ENCODE measurements around the gene AUTS2.

The AUTS2 gene

DNA sequence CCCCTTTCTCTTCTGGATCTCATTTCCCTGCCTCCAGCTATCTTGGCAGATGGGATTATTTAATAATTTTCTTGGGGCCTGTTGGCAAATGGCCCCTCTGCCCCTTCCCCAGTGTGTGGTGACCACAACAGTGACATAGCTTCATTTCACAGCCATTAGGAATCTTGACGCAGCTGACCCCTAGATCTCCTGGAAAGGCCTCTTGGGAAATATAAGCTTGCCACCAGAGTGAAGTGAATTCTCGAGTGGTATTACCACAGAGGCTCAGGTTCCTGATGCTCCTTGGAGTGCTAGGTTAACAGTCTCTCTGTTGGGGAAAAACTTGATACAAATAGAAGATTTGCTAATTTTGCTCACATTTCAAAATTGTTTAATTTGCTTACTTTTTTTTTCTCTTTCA is 57.8 kb downstream of the AUTS2 start:
- TF ChIP-seq, protein P1, sequence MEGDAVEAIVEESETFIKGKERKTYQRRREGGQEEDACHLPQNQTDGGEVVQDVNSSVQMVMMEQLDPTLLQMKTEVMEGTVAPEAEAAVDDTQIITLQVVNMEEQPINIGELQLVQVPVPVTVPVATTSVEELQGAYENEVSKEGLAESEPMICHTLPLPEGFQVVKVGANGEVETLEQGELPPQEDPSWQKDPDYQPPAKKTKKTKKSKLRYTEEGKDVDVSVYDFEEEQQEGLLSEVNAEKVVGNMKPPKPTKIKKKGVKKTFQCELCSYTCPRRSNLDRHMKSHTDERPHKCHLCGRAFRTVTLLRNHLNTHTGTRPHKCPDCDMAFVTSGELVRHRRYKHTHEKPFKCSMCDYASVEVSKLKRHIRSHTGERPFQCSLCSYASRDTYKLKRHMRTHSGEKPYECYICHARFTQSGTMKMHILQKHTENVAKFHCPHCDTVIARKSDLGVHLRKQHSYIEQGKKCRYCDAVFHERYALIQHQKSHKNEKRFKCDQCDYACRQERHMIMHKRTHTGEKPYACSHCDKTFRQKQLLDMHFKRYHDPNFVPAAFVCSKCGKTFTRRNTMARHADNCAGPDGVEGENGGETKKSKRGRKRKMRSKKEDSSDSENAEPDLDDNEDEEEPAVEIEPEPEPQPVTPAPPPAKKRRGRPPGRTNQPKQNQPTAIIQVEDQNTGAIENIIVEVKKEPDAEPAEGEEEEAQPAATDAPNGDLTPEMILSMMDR (IDR thresholded peaks at IDR 0.05; ENCODE audit: poor library complexity, severe bottlenecking) = no peak
- H3K4me3 ChIP-seq (ENCODE audit: severe bottlenecking) = no peak overlapping the region
- H3K27ac ChIP-seq (ENCODE audit: poor library complexity, severe bottlenecking) = no peak overlapping the region
- no peaks in the 10 kb centered on the region for H3K4me1 ChIP-seq (ENCODE audit: insufficient read depth, poor library complexity, severe bottlenecking)
- ATAC-seq (ENCODE audit: low read depth) (no peak), DNase-seq (ENCODE audit: low spot score) (no peak)
- H3K9me3 ChIP-seq (ENCODE audit: severe bottlenecking) = no peaks in the 10 kb centered on the region
- H3K27me3 ChIP-seq (ENCODE audit: insufficient read depth, poor library complexity, severe bottlenecking) = no peaks in the 10 kb centered on the region
- H3K36me3 ChIP-seq (ENCODE audit: low read depth) = no peaks in the 10 kb centered on the region

GRCh38 chr7:69656890-69657289 is 58.6 kb downstream of the AUTS2 start:
- ATAC-seq (ENCODE audit: low read depth) = no peak
- H3K4me1 ChIP-seq (ENCODE audit: insufficient read depth, poor library complexity, severe bottlenecking) = no peaks in the 10 kb centered on the region

DNA sequence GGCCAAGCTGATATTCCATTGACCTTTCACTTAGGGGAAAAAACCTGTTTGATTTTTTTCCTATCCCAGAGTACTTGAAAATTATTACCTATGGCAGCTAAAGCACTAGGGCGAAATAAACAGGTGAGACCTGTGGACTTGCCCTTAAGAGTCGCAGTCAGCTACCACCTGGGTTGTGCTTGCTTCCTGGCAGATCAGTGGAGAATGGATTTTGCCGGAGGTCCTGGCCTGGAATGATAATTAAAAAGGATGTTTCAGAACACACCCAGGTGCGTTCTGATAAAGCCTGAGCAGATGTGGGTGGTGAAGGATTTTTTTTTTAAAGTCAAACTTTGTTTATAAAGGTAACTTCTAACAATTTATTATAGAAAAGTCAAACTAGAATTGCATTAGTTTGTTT is 59.1 kb downstream of the AUTS2 start:
- no peak overlapping the region for H3K4me3 ChIP-seq (ENCODE audit: severe bottlenecking)
- H3K36me3 ChIP-seq (ENCODE audit: low read depth) = no peaks in the 10 kb centered on the region
- H3K9me3 ChIP-seq (ENCODE audit: severe bottlenecking) = no peaks in the 10 kb centered on the region
- no peaks in the 10 kb centered on the region for H3K27me3 ChIP-seq (ENCODE audit: insufficient read depth, poor library complexity, severe bottlenecking)
- H3K27ac ChIP-seq (ENCODE audit: poor library complexity, severe bottlenecking) = no peak overlapping the region
- TF ChIP-seq, protein P1 (IDR thresholded peaks at IDR 0.05; ENCODE audit: poor library complexity, severe bottlenecking) = no peak
- no peaks in the 10 kb centered on the region for H3K4me1 ChIP-seq (ENCODE audit: insufficient read depth, poor library complexity, severe bottlenecking)
- DNase-seq (ENCODE audit: low spot score) (no peak), ATAC-seq (ENCODE audit: low read depth) (no peak)

More at GRCh38 chr7:69656890-69657289, 58.6 kb downstream of the AUTS2 start:
- TF ChIP-seq, protein P1 (IDR thresholded peaks at IDR 0.05; ENCODE audit: poor library complexity, severe bottlenecking) = no peak
- no peak overlapping the region for H3K4me3 ChIP-seq (ENCODE audit: severe bottlenecking)
- no peaks in the 10 kb centered on the region for H3K27me3 ChIP-seq (ENCODE audit: insufficient read depth, poor library complexity, severe bottlenecking)
- no peaks in the 10 kb centered on the region for H3K9me3 ChIP-seq (ENCODE audit: severe bottlenecking)
- no peak overlapping the region for H3K27ac ChIP-seq (ENCODE audit: poor library complexity, severe bottlenecking)
- no peaks in the 10 kb centered on the region for H3K36me3 ChIP-seq (ENCODE audit: low read depth)
- DNase-seq (ENCODE audit: low spot score) = no peak

DNA sequence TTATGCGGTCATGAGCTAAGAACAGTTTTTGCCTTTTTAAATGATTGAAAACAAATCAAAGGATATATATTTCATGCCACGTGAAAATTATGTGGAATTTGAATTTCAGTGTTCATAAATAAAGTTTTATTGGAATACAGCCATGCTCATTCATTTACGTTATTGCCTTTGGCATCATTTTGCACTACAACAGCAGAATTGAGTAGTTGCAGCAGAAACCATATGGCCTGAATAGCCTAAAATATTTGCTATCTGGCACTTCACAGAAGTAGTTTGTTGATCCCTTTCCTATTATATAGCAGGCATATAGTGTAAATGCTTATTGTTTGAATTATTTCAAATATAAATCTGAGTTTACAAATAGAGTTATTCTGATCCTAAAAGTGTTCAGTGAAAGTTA is 59.7 kb downstream of the AUTS2 start:
- TF ChIP-seq, protein P1 (IDR thresholded peaks at IDR 0.05; ENCODE audit: poor library complexity, severe bottlenecking) = no peak
- H3K27me3 ChIP-seq (ENCODE audit: insufficient read depth, poor library complexity, severe bottlenecking) = no peaks in the 10 kb centered on the region
- no peaks in the 10 kb centered on the region for H3K36me3 ChIP-seq (ENCODE audit: low read depth)
- no peak overlapping the region for H3K27ac ChIP-seq (ENCODE audit: poor library complexity, severe bottlenecking)
- no peaks in the 10 kb centered on the region for H3K9me3 ChIP-seq (ENCODE audit: severe bottlenecking)
- no peaks in the 10 kb centered on the region for H3K4me1 ChIP-seq (ENCODE audit: insufficient read depth, poor library complexity, severe bottlenecking)
- no peak overlapping the region for H3K4me3 ChIP-seq (ENCODE audit: severe bottlenecking)
- ATAC-seq (ENCODE audit: low read depth) = no peak
- DNase-seq (ENCODE audit: low spot score) = no peak

GRCh38 chr7:69659983-69660382 is 61.7 kb downstream of the AUTS2 start:
- Histone ChIP-seq H3K9me3 (ENCODE audit: severe bottlenecking) (no peaks in the 10 kb centered on the region), H3K27me3 (ENCODE audit: insufficient read depth, poor library complexity, severe bottlenecking) (no peaks in the 10 kb centered on the region), H3K4me3 (ENCODE audit: severe bottlenecking) (no peak overlapping the region), H3K27ac (ENCODE audit: poor library complexity, severe bottlenecking) (no peak overlapping the region), H3K4me1 (ENCODE audit: insufficient read depth, poor library complexity, severe bottlenecking) (no peaks in the 10 kb centered on the region), H3K36me3 (ENCODE audit: low read depth) (no peaks in the 10 kb centered on the region)
- TF ChIP-seq, protein P1 (IDR thresholded peaks at IDR 0.05; ENCODE audit: poor library complexity, severe bottlenecking) = no peak
- DNase-seq (ENCODE audit: low spot score) = no peak
- ATAC-seq (ENCODE audit: low read depth) = no peak
